ENCODE measurements around the gene ZNF467.

ZNF467 gene

DNA sequence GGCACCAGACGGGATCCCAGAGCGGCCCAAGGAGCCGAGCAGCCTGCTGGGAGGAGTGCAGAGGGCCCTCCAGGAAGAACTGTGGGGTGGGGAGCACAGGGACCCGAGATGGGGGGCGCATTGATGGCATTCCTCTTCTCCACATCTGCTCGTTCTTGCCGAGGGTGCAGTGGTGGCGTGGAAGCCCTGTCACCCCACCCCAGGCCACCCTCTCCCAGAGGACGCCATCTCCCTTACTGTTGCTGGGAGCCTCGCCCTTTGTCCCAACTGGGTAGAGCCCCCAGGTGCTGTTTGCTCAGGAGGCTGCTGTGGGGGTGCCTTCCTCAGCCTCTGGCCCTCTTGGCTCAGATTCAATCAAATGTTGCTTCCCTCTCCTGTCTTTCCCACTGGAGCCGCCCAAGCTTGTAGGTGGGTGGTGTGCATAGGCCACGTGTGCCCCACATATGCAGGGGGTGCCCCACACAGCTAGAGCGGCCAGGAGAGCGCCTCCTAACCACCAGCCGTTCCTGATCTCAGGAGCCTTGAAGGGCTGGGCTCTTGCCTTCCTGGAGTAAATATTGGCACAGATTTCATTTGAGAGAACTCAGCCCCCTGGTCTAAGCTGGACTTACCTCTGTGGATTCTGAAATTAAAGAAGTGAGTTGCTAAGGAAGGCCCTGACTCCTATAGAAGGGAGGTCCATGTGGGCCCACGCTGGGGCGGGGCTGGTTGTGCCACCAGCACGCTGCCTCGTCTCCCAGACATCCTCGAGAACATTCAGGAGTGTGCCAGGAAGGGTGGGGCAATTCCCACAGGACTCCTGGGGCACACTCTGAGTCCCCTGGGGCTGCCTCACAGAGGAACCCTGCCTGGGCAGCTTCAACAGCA is 39.2 kb downstream of the ZNF467 start:
- CTCF ChIA-PET = interaction anchor here (1.3 to 6.4 kb wide), 3 partner anchors 6 to 72 kb away, joined by 3 to 46 read pairs (median 8); no protein-coding TSS in a partner anchor
- TF ChIP-seq, protein P1, sequence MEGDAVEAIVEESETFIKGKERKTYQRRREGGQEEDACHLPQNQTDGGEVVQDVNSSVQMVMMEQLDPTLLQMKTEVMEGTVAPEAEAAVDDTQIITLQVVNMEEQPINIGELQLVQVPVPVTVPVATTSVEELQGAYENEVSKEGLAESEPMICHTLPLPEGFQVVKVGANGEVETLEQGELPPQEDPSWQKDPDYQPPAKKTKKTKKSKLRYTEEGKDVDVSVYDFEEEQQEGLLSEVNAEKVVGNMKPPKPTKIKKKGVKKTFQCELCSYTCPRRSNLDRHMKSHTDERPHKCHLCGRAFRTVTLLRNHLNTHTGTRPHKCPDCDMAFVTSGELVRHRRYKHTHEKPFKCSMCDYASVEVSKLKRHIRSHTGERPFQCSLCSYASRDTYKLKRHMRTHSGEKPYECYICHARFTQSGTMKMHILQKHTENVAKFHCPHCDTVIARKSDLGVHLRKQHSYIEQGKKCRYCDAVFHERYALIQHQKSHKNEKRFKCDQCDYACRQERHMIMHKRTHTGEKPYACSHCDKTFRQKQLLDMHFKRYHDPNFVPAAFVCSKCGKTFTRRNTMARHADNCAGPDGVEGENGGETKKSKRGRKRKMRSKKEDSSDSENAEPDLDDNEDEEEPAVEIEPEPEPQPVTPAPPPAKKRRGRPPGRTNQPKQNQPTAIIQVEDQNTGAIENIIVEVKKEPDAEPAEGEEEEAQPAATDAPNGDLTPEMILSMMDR (IDR thresholded peaks at IDR 0.05; ENCODE audit: insufficient read depth, low read length, missing control alignments) = no peak
- H3K4me3 ChIP-seq (ENCODE audit: low read depth, low read length) = no peak overlapping the region
- POLR2A ChIA-PET = no interaction called here
- DNase-seq (ENCODE audit: low read depth, low spot score) = no peak

DNA sequence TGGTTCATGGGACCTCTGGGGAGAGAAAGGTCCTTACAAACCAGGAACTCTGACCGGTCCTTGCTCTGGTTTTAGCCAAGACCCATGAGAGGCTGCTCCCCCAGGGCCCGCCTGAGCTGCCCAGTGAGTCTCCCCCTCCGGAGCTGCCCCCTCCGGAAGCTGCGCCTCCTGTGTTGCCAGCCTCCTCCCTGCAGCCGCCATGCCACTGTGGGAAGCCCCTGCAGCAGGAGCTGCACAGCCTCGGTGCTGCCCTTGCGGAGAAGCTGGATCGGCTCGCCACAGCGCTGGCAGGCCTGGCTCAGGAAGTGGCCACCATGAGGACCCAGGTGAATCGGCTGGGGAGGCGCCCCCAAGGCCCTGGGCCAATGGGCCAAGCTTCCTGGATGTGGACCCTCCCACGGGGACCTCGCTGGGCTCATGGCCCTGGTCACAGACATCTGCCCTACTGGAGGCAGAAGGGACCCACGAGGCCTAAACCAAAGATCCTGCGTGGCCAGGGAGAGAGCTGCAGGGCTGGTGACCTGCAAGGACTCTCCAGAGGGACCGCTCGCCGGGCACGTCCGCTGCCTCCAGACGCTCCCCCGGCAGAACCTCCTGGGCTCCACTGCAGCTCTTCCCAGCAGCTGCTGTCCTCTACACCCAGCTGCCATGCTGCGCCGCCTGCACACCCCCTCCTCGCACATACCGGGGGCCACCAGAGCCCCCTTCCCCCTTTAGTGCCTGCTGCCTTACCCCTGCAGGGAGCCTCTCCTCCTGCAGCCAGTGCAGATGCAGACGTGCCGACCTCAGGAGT is 40.1 kb downstream of the ZNF467 start:
- H3K4me3 ChIP-seq (ENCODE audit: low read depth, low read length) = no peak overlapping the region
- POLR2A ChIA-PET = no interaction called here
- TF ChIP-seq, protein P1 (IDR thresholded peaks at IDR 0.05; ENCODE audit: insufficient read depth, low read length, missing control alignments) = no peak
- no peak for DNase-seq (ENCODE audit: low read depth, low spot score)
- CTCF ChIA-PET = interaction anchor here (1.4 to 6.4 kb wide), 3 partner anchors 7 to 71 kb away, joined by 4 to 46 read pairs (median 8); no protein-coding TSS in a partner anchor

DNA sequence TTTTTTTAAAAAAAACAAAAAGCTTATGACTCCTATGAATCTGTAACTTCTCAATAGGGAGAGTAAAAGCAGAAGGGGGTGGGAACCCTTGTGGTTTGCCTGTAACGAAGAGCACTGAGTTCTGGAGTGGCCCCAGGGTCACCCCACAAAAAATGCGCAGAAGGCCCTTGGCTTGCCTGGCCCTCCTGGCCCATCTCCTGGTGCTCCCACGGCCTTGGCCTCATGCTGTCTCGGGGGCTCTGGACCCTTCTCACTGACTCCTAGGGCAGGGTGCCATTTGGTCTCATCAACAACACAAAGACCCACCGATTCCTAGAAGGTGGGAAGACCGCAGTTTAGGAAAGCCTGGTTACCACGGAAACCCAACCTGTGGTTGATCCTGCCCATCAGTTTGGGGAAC is 40.8 kb downstream of the ZNF467 start:
- H3K4me3 ChIP-seq (ENCODE audit: low read depth, low read length) = no peak overlapping the region
- TF ChIP-seq, protein P1 (IDR thresholded peaks at IDR 0.05; ENCODE audit: insufficient read depth, low read length, missing control alignments) = no peak
- DNase-seq (ENCODE audit: low read depth, low spot score) = no peak
- CTCF ChIA-PET = interaction anchor here (1.4 to 6.4 kb wide), 3 partner anchors 8 to 70 kb away, joined by 4 to 46 read pairs (median 8); no protein-coding TSS in a partner anchor
- POLR2A ChIA-PET = no interaction called here

DNA sequence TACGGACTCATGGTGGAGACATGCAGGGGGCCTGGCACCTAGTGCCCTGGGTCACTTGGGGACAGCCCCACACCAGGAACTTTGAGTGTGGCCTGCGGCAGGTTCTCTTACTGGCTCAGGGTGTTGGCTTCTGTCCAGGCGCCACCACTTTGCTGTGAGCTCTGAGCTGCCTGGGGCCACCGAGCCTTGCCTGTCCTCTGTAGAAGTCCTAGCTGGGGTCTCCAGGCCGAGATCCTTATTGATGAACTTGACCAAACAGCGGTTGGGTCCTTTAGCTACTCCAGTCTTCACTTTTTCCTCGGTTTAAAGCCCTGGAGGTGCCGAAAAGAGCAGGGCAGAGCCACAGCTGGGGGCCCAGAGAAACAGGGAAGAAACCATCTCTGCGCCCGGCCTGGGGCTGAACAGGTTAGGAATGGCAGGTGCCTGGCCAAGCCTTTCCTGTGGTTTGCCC is 41.3 kb downstream of the ZNF467 start:
- POLR2A ChIA-PET = no interaction called here
- CTCF ChIA-PET = interaction anchor here (1.4 to 6.4 kb wide), 3 partner anchors 8 to 70 kb away, joined by 4 to 46 read pairs (median 8); no protein-coding TSS in a partner anchor
- TF ChIP-seq, protein P1 (IDR thresholded peaks at IDR 0.05; ENCODE audit: insufficient read depth, low read length, missing control alignments) = no peak
- DNase-seq (ENCODE audit: low read depth, low spot score) = no peak
- no peak overlapping the region for H3K4me3 ChIP-seq (ENCODE audit: low read depth, low read length)

DNA sequence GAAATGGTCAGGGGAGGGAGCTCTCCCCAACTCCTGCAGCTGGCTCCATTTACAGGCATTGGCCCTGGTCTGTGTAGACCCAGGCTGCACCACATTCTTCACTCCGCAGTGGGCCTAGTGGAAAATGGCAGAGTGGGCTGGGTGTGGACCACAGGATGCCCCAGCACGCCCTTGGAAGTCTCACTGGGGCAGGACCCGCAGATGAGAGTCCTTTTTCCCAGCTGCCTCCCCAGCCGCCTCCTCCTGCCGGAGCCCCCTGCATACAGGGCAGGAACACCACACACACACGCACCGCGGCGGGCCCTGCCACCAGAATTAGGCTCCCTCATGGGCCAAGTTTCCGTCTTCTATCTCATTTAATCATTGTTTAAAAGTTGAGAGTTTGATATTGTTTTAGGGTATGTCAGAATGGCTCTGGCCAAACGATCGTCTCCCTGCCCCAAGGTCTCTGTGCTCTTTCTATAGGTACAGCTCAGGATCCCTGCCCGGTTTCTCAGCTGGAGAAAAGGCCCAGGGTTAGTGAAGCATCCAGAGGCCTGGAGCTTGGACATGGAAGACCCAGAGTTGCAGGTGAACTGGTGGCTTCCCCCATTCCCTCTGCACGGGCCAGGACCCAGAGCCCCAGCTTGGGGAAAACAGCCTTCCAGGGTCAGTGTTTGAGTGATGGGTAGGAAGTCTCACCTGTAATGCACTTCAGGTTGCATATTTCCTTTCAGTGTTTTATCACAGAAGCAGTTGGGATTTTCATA is 42.0 kb downstream of the ZNF467 start:
- DNase-seq (ENCODE audit: low read depth, low spot score) = no peak
- ChIA-PET CTCF (interaction anchor here (1.4 to 6.4 kb wide), 2 partner anchors 9 to 14 kb away, joined by 4 to 46 read pairs; no protein-coding TSS in a partner anchor), POLR2A (no interaction called here)
- no peak overlapping the region for H3K4me3 ChIP-seq (ENCODE audit: low read depth, low read length)
- TF ChIP-seq, protein P1 (IDR thresholded peaks at IDR 0.05; ENCODE audit: insufficient read depth, low read length, missing control alignments) = no peak
